HepG2 (cell line): ENCODE results near the gene NDRG3. TPM values are rescaled to one million over a fixed set of nuclear protein-coding genes. Genes with fewer than 3 reads are reported as not detected.

Experiments
- ATAC-seq: fragments of 200-7000 bp; cut with Tn5 transposase; 3 replicates; pipeline ENCODE4 v1.9.1; 2020; ENCODE audit warnings: mild to moderate bottlenecking, moderate library complexity
- BruUV-seq: library from RNA; stranded (reverse); fragments of 400-500 nt; replicated peaks from 2 replicates; lab custom pipeline; 2021; lab: Mats Ljungman, UMichigan
- CTCF ChIA-PET: fragments of 300-600 bp; formaldehyde crosslinking; extraction: SDS; loops from one replicate; lab custom pipeline; 2021; ENCODE audit warnings: low total read pairs, inconsistent platforms, low intra/inter-chr PET ratio; lab: Yijun Ruan, JAX
- POLR2A ChIA-PET: fragments of 350-600 bp; sonication (Branson Sonifier 250); formaldehyde crosslinking; loops from one replicate; lab custom pipeline; 2020; ENCODE audit warnings: antibody characterized with exemption, inconsistent platforms; lab: Yijun Ruan, JAX
- DNase-seq: peaks from one replicate; pipeline ENCODE4 v3.0.0-alpha.2; 2015; ENCODE audit warnings: low spot score
- FAIRE-seq: peaks from 3 replicates; lab custom pipeline; 2011; peaks lifted over from hg19 to GRCh38; lab: Jason Lieb, UNC
- H2AFZ ChIP-seq: one replicate; pipeline ENCODE4 v1.6.1; 2011; ENCODE audit warnings: low read length, inconsistent platforms
- H3K27ac ChIP-seq: fragments of 300-600 bp; 3 replicates; pipeline ENCODE4 v1.8.0; 2011; ENCODE audit warnings: mixed run types, mild to moderate bottlenecking, mixed read lengths, low read length, inconsistent platforms; ENCODE audit not compliant: insufficient read depth; ENCODE audit errors: extremely low read length
- H3K27me3 ChIP-seq, 2 experiments: fragments of 200-600 bp in 1 of 2; 2 replicates in 1 of 2; 3 replicates in 1 of 2; pipeline versions ENCODE4 v1.6.0 to v1.8.0; 2011; ENCODE audit warnings: low read length in 2 of 2, mild to moderate bottlenecking in 2 of 2, moderate library complexity in 2 of 2, inconsistent platforms in 1 of 2; ENCODE audit not compliant: insufficient read depth in 2 of 2, control insufficient read depth in 1 of 2
- H3K36me3 ChIP-seq, 2 experiments: fragments of 200-600 bp in 1 of 2; replicated peaks in 1 of 2; 2 replicates in 1 of 2; 3 replicates in 1 of 2; pipeline versions ENCODE4 v1.5.1 to v1.8.0; 2011; ENCODE audit warnings: low read length in 2 of 2, inconsistent platforms in 1 of 2; ENCODE audit not compliant: insufficient read depth in 2 of 2, control insufficient read depth in 1 of 2
- H3K4me1 ChIP-seq: 2 replicates; pipeline ENCODE4 v1.5.1; 2012; ENCODE audit warnings: low read length, inconsistent platforms; ENCODE audit not compliant: insufficient read depth
- H3K4me2 ChIP-seq: 2 replicates; pipeline ENCODE4 v1.6.0; 2011; ENCODE audit warnings: low read depth, low read length, inconsistent platforms
- H3K4me3 ChIP-seq, 3 experiments: fragments of 200-600 bp in 1 of 3; sonication (generic), shearing (Covaris generic) in 1 of 3; replicated peaks in 1 of 3; 2 replicates each; pipeline ENCODE4 v1.5.1; 2011 to 2016; ENCODE audit warnings: low read length in 3 of 3, inconsistent platforms in 2 of 3, low read depth in 2 of 3, mild to moderate bottlenecking in 2 of 3, control low read depth in 1 of 3, mixed read lengths in 1 of 3; ENCODE audit not compliant: insufficient read depth in 1 of 3
- H3K79me2 ChIP-seq: one replicate; pipeline ENCODE4 v1.6.1; 2011; ENCODE audit warnings: low read length, inconsistent platforms; ENCODE audit not compliant: insufficient read depth
- H3K9ac ChIP-seq: 2 replicates; pipeline ENCODE4 v1.6.0; 2011; ENCODE audit warnings: mild to moderate bottlenecking, low read depth, low read length, inconsistent platforms; ENCODE audit not compliant: insufficient read depth
- H3K9me3 ChIP-seq: 2 replicates; pipeline ENCODE4 v1.5.1; 2012; ENCODE audit warnings: mild to moderate bottlenecking, low read length
- H4K20me1 ChIP-seq: 2 replicates; pipeline ENCODE4 v1.6.0; 2011; ENCODE audit warnings: inconsistent platforms, mild to moderate bottlenecking, low read length, moderate library complexity; ENCODE audit not compliant: insufficient read depth
- CEBPZ ChIP-seq: IDR thresholded peaks from 2 replicates; pipeline ENCODE4 v1.6.1; 2012; ENCODE audit warnings: low read length, improper control_type of control experiment
- CSRNP1 ChIP-seq: sonication (generic); formaldehyde crosslinking; IDR thresholded peaks from 2 replicates; pipeline ENCODE4 v1.8.1; 2023; ENCODE audit warnings: mild to moderate bottlenecking, missing genetic modification reagents
- FOSL2 ChIP-seq: sonication (generic); formaldehyde crosslinking; IDR thresholded peaks from 2 replicates; pipeline ENCODE4 v1.4.0; 2020; ENCODE audit warnings: missing genetic modification reagents
- NCOR1 ChIP-seq: fragments of 200-600 bp; sonication (generic); IDR thresholded peaks from 2 replicates; pipeline ENCODE4 v1.7.0; 2017; ENCODE audit warnings: antibody characterized with exemption, low read length, borderline replicate concordance
- NR1H2 ChIP-seq: sonication (generic); formaldehyde crosslinking; IDR thresholded peaks from 2 replicates; pipeline ENCODE4 v1.8.1; 2022; ENCODE audit warnings: low read depth, missing genetic modification reagents, borderline replicate concordance
- REPIN1 ChIP-seq: sonication (generic); formaldehyde crosslinking; IDR thresholded peaks from 2 replicates; pipeline ENCODE4 v1.8.0; 2022; ENCODE audit warnings: missing genetic modification reagents, low read depth, mild to moderate bottlenecking, borderline replicate concordance
- SKI ChIP-seq: fragments of 450-650 bp; IDR thresholded peaks from one replicate; pipeline ENCODE4 v1.6.1; 2018; ENCODE audit warnings: mild to moderate bottlenecking; ENCODE audit not compliant: partially characterized antibody
- SOX13 ChIP-seq, 3 experiments: fragments of 450-650 bp in 1 of 3; sonication (generic) in 1 of 3; formaldehyde crosslinking in 1 of 3; IDR thresholded peaks in 2 of 3; conservative IDR thresholded peaks in 1 of 3; 2 replicates each; pipeline versions ENCODE4 v1.5.0 to v1.6.1; 2016 to 2020; ENCODE audit warnings: antibody characterized with exemption in 1 of 3, mild to moderate bottlenecking in 1 of 3, missing compliant biosample characterization in 1 of 3, missing genetic modification reagents in 1 of 3, moderate library complexity in 1 of 3
- SP5 ChIP-seq: IDR thresholded peaks from 2 replicates; pipeline ENCODE4 v1.6.1; 2016; ENCODE audit warnings: low read depth, borderline replicate concordance
- ZFP36 ChIP-seq: fragments of 150-350 bp; IDR thresholded peaks from 2 replicates; pipeline ENCODE4 v1.6.1; 2018; ENCODE audit warnings: borderline replicate concordance, low read length, low read depth; ENCODE audit not compliant: partially characterized antibody
- ZNF337 ChIP-seq: sonication (generic); formaldehyde crosslinking; IDR thresholded peaks from 2 replicates; pipeline ENCODE4 v1.5.1; 2020; ENCODE audit warnings: missing genetic modification reagents, low read depth, mild to moderate bottlenecking, borderline replicate concordance
- ZNF607 ChIP-seq: sonication (generic); formaldehyde crosslinking; IDR thresholded peaks from 2 replicates; pipeline ENCODE4 v1.5.1; 2020; ENCODE audit warnings: missing genetic modification reagents, mild to moderate bottlenecking, borderline replicate concordance
- ZNF776 ChIP-seq: sonication (generic); formaldehyde crosslinking; IDR thresholded peaks from 2 replicates; pipeline ENCODE4 v1.4.0; 2020; ENCODE audit warnings: mild to moderate bottlenecking, missing genetic modification reagents
- WGBS: methylation state at CpG from one replicate; pipeline ENCODE4 v1.1.6; 2017; ENCODE audit warnings: low lambda C conversion rate; 5-methylcytosine and 5-hydroxymethylcytosine counted together
- in situ Hi-C: cut with HindIII; loops from 2 replicates; pipeline ENCODE4 v1.10.0; 2017; ENCODE audit warnings: low pct_unique_long_range_greater_than_20kb; ENCODE audit not compliant: extremely low pct_ligation_motif_present
- intact Hi-C: fragments of 100-400 bp; cut with micrococcal nuclease; formaldehyde crosslinking; loops from one replicate; pipeline ENCODE4 v1.10.0; 2022; ENCODE audit not compliant: unreplicated experiment
- polyA plus RNA-seq, 8 experiments: library from polyadenylated mRNA; depleted of rRNA in 3 of 8; stranded (reverse) in 7 of 8; unstranded in 1 of 8; fragments of >200 nt; fragmentation: Illumina TruSeq in 4 of 8; extraction: Trizol in 4 of 8; gene quantifications; 2 replicates each; pipeline versions ENCODE4 v1.2.1 to v1.2.3, GENCODE V29; 2011 to 2016; ENCODE audit warnings: low read depth in 4 of 8, missing spikeins in 1 of 8, mixed read lengths in 1 of 8; ENCODE audit not compliant: insufficient read depth in 1 of 8
- total RNA-seq, 5 experiments: library from RNA; depleted of rRNA; stranded (reverse); fragments of >200 nt; fragmentation: Illumina TruSeq; extraction: Trizol; gene quantifications; 2 replicates each; pipeline ENCODE4 v1.2.3, GENCODE V29; 2016; ENCODE audit warnings: low read depth in 1 of 5
- TF ChIP-seq, protein P1 (sequence below): sonication (generic); formaldehyde crosslinking; IDR thresholded peaks from 2 replicates; pipeline ENCODE4 v1.4.0; 2020; ENCODE audit warnings: missing genetic modification reagents, borderline replicate concordance

The NDRG3 gene
- total and polyA plus RNA-seq, 2 of the 13 experiments (the other 11 are each of a cell fraction or from before 2014, with no cell fraction given), result 36.0 to 40.5 TPM

- TF ChIP-seq CEBPZ, result no peak
- TF ChIP-seq ZNF337 (CRISPR knock-in tag), result no peak
- no peak for TF ChIP-seq ZFP36
- TF ChIP-seq SOX13 (IDR thresholded peaks at IDR 0.05), result no peak
- no peak for TF ChIP-seq SOX13 (CRISPR knock-in tag; conservative IDR thresholded peaks at IDR 0.05 in 1 of 2, IDR thresholded peaks at IDR 0.05 in 1 of 2)
- no peak for TF ChIP-seq SKI
These were observed 15.2 kb upstream of the NDRG3 start (continued) for GRCh38 chr20:36761125-36761524.

DNA sequence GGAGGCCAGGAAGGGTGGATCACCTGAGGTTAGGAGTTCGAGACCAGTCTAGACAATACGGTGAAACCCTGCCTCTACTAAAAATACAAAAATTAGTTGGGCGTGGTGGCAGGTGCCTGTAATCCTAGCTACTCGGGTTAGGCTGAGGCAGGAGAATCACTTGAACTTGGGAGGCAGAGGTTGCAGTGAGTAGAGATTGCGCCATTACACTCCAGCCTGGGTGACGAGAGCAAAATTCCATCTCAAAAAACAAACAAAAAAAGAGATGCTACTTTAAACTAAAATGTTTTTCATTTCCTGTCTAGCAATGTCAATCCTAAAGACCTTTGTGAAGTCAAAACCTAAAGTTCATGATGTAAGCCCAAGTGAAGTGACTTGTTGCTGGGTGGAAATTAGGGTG lies 14.8 kb upstream of the NDRG3 start:
- in situ Hi-C loops (no loop called here), intact Hi-C loops (no loop called here)
- FAIRE-seq, result peak; percentile 36
- Histone ChIP-seq H3K27me3 (no peaks in the 10 kb centered on the region), H3K9ac (no peak overlapping the region), H4K20me1 (no peaks in the 10 kb centered on the region), H3K9me3 (no peaks in the 10 kb centered on the region), H3K4me3 (no peak overlapping the region), H2AFZ (no peak overlapping the region), H3K36me3 (peaks cover 8 to 25% of the 10 kb centered on the region in 2 experiments), H3K79me2 (no peaks in the 10 kb centered on the region), H3K27ac (peak overlapping the region; percentile 24), H3K4me1 (peaks cover 24% of the 10 kb centered on the region), H3K4me2 (no peak overlapping the region)
- ATAC-seq, result peak; percentile 59
- BruUV-seq, result no TSS peak
- CTCF ChIA-PET, result no interaction called here
- POLR2A ChIA-PET, result interaction anchor here (0.6 to 1.9 kb wide), 3 partner anchors 13 to 806 kb away, joined by 3 to 6 read pairs (median 3); partner anchors contain the start of genes DSN1 and SCAND1
- peak; percentile 64 for DNase-seq
- WGBS, result 61% methylated on average over 6 of the region's 6 CpGs
- TF ChIP-seq SP5 (CRISPR knock-in tag) (no peak), CSRNP1 (CRISPR knock-in tag) (no peak), FOSL2 (CRISPR knock-in tag) (peak; percentile 45; the same call in 1 of the 2 replicates), NCOR1 (0 out of 2 replicates have a peak, but pooled peaks have one; percentile 33), ZNF776 (CRISPR knock-in tag) (no peak), REPIN1 (0 out of 2 replicates have a peak, but pooled peaks have one; percentile 32), NR1H2 (CRISPR knock-in tag) (no peak), ZNF607 (CRISPR knock-in tag) (no peak)
- TF ChIP-seq, protein P1, sequence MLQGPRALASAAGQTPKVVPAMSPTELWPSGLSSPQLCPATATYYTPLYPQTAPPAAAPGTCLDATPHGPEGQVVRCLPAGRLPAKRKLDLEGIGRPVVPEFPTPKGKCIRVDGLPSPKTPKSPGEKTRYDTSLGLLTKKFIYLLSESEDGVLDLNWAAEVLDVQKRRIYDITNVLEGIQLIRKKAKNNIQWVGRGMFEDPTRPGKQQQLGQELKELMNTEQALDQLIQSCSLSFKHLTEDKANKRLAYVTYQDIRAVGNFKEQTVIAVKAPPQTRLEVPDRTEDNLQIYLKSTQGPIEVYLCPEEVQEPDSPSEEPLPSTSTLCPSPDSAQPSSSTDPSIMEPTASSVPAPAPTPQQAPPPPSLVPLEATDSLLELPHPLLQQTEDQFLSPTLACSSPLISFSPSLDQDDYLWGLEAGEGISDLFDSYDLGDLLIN (CRISPR knock-in tag), result no peak
